H9 (cell line): ENCODE results near the gene RASAL1. TPM values are rescaled to one million over a fixed set of nuclear protein-coding genes. Genes with fewer than 3 reads are reported as not detected.

Source experiments
- DNase-seq: peaks from one replicate; pipeline ENCODE4 v3.0.0-alpha.2; 2017
- H2AFZ ChIP-seq: one replicate; pipeline ENCODE4 v1.6.1; 2013; ENCODE audit warnings: mild to moderate bottlenecking, low read length, control low read depth, moderate library complexity
- H2AK5ac ChIP-seq: 2 replicates; pipeline ENCODE4 v1.6.1; 2013; ENCODE audit warnings: low read length, control low read depth, mixed read lengths; ENCODE audit not compliant: insufficient read length
- H2BK120ac ChIP-seq: one replicate; pipeline ENCODE4 v1.6.1; 2013; ENCODE audit warnings: low read depth, mild to moderate bottlenecking, low read length, control low read depth, inconsistent platforms; ENCODE audit not compliant: poor library complexity, severe bottlenecking
- H2BK12ac ChIP-seq: 2 replicates; pipeline ENCODE4 v1.6.1; 2013; ENCODE audit warnings: low read length, control low read depth, mixed read lengths, low read depth; ENCODE audit not compliant: insufficient read length
- H2BK15ac ChIP-seq: 2 replicates; pipeline ENCODE4 v1.6.1; 2013; ENCODE audit warnings: low read depth, low read length, control low read depth
- H2BK20ac ChIP-seq: one replicate; pipeline ENCODE4 v1.6.1; 2013; ENCODE audit warnings: low read depth, mild to moderate bottlenecking, low read length, control low read depth, inconsistent platforms; ENCODE audit not compliant: poor library complexity, severe bottlenecking
- H2BK5ac ChIP-seq: 2 replicates; pipeline ENCODE4 v1.6.1; 2013; ENCODE audit warnings: low read length, control low read depth, mixed read lengths; ENCODE audit not compliant: insufficient read length
- H3K14ac ChIP-seq: 2 replicates; pipeline ENCODE4 v1.6.1; 2013; ENCODE audit warnings: low read length, control low read depth; ENCODE audit not compliant: insufficient read depth
- H3K18ac ChIP-seq: 2 replicates; pipeline ENCODE4 v1.6.1; 2013; ENCODE audit warnings: low read depth, mild to moderate bottlenecking, mixed read lengths, low read length, control low read depth; ENCODE audit not compliant: insufficient read length
- H3K23ac ChIP-seq: 2 replicates; pipeline ENCODE4 v1.6.1; 2013; ENCODE audit warnings: low read length, control low read depth, mixed read lengths, low read depth; ENCODE audit not compliant: insufficient read length
- H3K23me2 ChIP-seq: 2 replicates; pipeline ENCODE4 v1.6.1; 2013; ENCODE audit warnings: low read depth, mild to moderate bottlenecking, mixed read lengths, low read length, control low read depth; ENCODE audit not compliant: insufficient read length, poor library complexity, severe bottlenecking
- H3K27ac ChIP-seq: 2 replicates; pipeline ENCODE4 v1.5.1; 2013; ENCODE audit warnings: low read length, control low read depth, mixed read lengths, low read depth; ENCODE audit not compliant: insufficient read length
- H3K27me3 ChIP-seq: 2 replicates; pipeline ENCODE4 v1.6.1; 2013; ENCODE audit warnings: low read length, control low read depth, inconsistent platforms; ENCODE audit not compliant: insufficient read depth
- H3K4ac ChIP-seq: 2 replicates; pipeline ENCODE4 v1.6.1; 2013; ENCODE audit warnings: low read depth, mild to moderate bottlenecking, control low read depth, inconsistent platforms, low read length, moderate library complexity
- H3K4me1 ChIP-seq: 2 replicates; pipeline ENCODE4 v1.6.1; 2013; ENCODE audit warnings: low read length, control low read depth, inconsistent platforms; ENCODE audit not compliant: insufficient read depth
- H3K4me2 ChIP-seq: 2 replicates; pipeline ENCODE4 v1.6.1; 2013; ENCODE audit warnings: low read length, control low read depth, mixed read lengths; ENCODE audit not compliant: insufficient read length, insufficient read depth
- H3K56ac ChIP-seq: 2 replicates; pipeline ENCODE4 v1.6.1; 2013; ENCODE audit warnings: low read depth, mild to moderate bottlenecking, mixed read lengths, low read length, control low read depth; ENCODE audit not compliant: insufficient read length
- H3K79me1 ChIP-seq: 2 replicates; pipeline ENCODE4 v1.6.1; 2013; ENCODE audit warnings: low read depth, mild to moderate bottlenecking, moderate library complexity, low read length, control low read depth, inconsistent platforms; ENCODE audit not compliant: insufficient read depth, poor library complexity, severe bottlenecking
- H3K79me2 ChIP-seq: 2 replicates; pipeline ENCODE4 v1.6.1; 2013; ENCODE audit warnings: low read length, control low read depth, inconsistent platforms; ENCODE audit not compliant: insufficient read depth
- H3K9ac ChIP-seq: 2 replicates; pipeline ENCODE4 v1.6.1; 2013; ENCODE audit warnings: low read length, control low read depth, mixed read lengths; ENCODE audit not compliant: insufficient read length; ENCODE audit errors: extremely low read depth
- H3K9me3 ChIP-seq: one replicate; pipeline ENCODE4 v1.6.1; 2013; ENCODE audit warnings: low read depth, low read length, inconsistent platforms; ENCODE audit not compliant: control insufficient read depth
- H3T11ph ChIP-seq: one replicate; pipeline ENCODE4 v1.6.1; 2013; ENCODE audit warnings: mild to moderate bottlenecking, low read length, control low read depth, inconsistent platforms
- H4K20me1 ChIP-seq: one replicate; pipeline ENCODE4 v1.6.1; 2013; ENCODE audit not compliant: control insufficient read depth, insufficient read length, insufficient read depth
- H4K5ac ChIP-seq: 2 replicates; pipeline ENCODE4 v1.6.1; 2013; ENCODE audit warnings: low read depth, mild to moderate bottlenecking, mixed read lengths, low read length, control low read depth; ENCODE audit not compliant: insufficient read length
- H4K8ac ChIP-seq: replicated peaks from 2 replicates; pipeline ENCODE4 v1.6.1; 2013; ENCODE audit warnings: low read length, control low read depth, mixed read lengths, low read depth; ENCODE audit not compliant: insufficient read length
- H4K91ac ChIP-seq: 2 replicates; pipeline ENCODE4 v1.6.1; 2013; ENCODE audit warnings: low read depth, mild to moderate bottlenecking, moderate library complexity, mixed read lengths, low read length, control low read depth; ENCODE audit not compliant: insufficient read length
- H3K27ac Mint-ChIP-seq, 3 experiments: 2 replicates in 2 of 3; 3 replicates in 1 of 3; pipeline ENCODE4 v1.8.0; 2020 to 2021; ENCODE audit warnings: mixed read lengths in 3 of 3, mild to moderate bottlenecking in 1 of 3, moderate library complexity in 1 of 3
- H3K27me3 Mint-ChIP-seq: 2 replicates; pipeline ENCODE4 v1.8.0; 2021; ENCODE audit warnings: low read depth, mild to moderate bottlenecking, moderate library complexity, mixed read lengths
- H3K36me3 Mint-ChIP-seq, 3 experiments: 2 replicates in 2 of 3; 3 replicates in 1 of 3; pipeline ENCODE4 v1.8.0; 2020 to 2021; ENCODE audit warnings: low read depth in 3 of 3, mixed read lengths in 3 of 3; ENCODE audit not compliant: insufficient read depth in 1 of 3
- H3K4me1 Mint-ChIP-seq, 2 experiments: 2 replicates each; pipeline ENCODE4 v1.8.0; 2020; ENCODE audit warnings: mixed read lengths in 2 of 2
- H3K4me3 Mint-ChIP-seq, 2 experiments: 2 replicates in 1 of 2; 3 replicates in 1 of 2; pipeline ENCODE4 v1.8.0; 2020 to 2021; ENCODE audit warnings: mild to moderate bottlenecking in 2 of 2, mixed read lengths in 2 of 2, moderate library complexity in 1 of 2
- H3K9me3 Mint-ChIP-seq, 2 experiments: 2 replicates in 1 of 2; 3 replicates in 1 of 2; pipeline ENCODE4 v1.8.0; 2020; ENCODE audit warnings: mild to moderate bottlenecking in 2 of 2, mixed read lengths in 2 of 2, moderate library complexity in 1 of 2
- CTCF ChIP-seq: fragments of 200-600 bp; sonication (generic); conservative IDR thresholded peaks from 3 replicates; pipeline ENCODE4 v1.8.0; 2021; ENCODE audit warnings: antibody characterized with exemption, mild to moderate bottlenecking
- WGBS: extraction: QIAGEN DNeasy Blood & Tissue Kit; methylation state at CpG from one replicate; pipeline ENCODE4 v1.1.7; 2013; ENCODE audit warnings: missing lambda C conversion rate, low lambda C conversion rate, mixed read lengths; ENCODE audit not compliant: insufficient read length; ENCODE audit errors: extremely low coverage; 5-methylcytosine and 5-hydroxymethylcytosine counted together
- total RNA-seq: library from RNA; stranded (reverse); gene quantifications from 2 replicates; pipeline ENCODE4 v1.2.1, GENCODE V29; 2021

Gene RASAL1
- total RNA-seq, 1 experiment from 2014 or later = 2.3 TPM

- no peaks in the 10 kb centered on the region for H3K23me2 ChIP-seq
- no peak overlapping the region for H4K5ac ChIP-seq
- no peaks in the 10 kb centered on the region for H3K4me1 Mint-ChIP-seq
- no peaks in the 10 kb centered on the region for H3K79me1 ChIP-seq
- no peak overlapping the region for H3K56ac ChIP-seq
- no peak overlapping the region for H3K18ac ChIP-seq
- no peak overlapping the region for H2BK5ac ChIP-seq
- H3K27ac Mint-ChIP-seq = peak overlapping the region in 1 of 3 experiments; percentile 88; a peak in 2 of 7 replicates
- no peak overlapping the region for H2BK15ac ChIP-seq
- no peak overlapping the region for H3K4me3 Mint-ChIP-seq
- no peak overlapping the region for H2BK20ac ChIP-seq
- no peak overlapping the region for H2BK120ac ChIP-seq
- H3K27ac ChIP-seq = no peak overlapping the region
- no peak overlapping the region for H3T11ph ChIP-seq
- H4K20me1 ChIP-seq = no peaks in the 10 kb centered on the region
- H3K9ac ChIP-seq = no peak overlapping the region
- peaks cover 71 to 91% (median 90%) of the 10 kb centered on the region in 3 experiments; a peak in 6 of 7 replicates for H3K36me3 Mint-ChIP-seq
- H3K27me3 Mint-ChIP-seq = no peaks in the 10 kb centered on the region
- no peak overlapping the region for H3K23ac ChIP-seq
- TF ChIP-seq CTCF = peak; percentile 99
- no peak overlapping the region for H2AFZ ChIP-seq
- no CpG with 5 or more reads among the region's 32 CpGs for WGBS
- H3K4me2 ChIP-seq = no peak overlapping the region
- no peaks in the 10 kb centered on the region for H3K9me3 ChIP-seq
- H3K79me2 ChIP-seq = no peaks in the 10 kb centered on the region
- no peak overlapping the region for H4K91ac ChIP-seq
- no peak overlapping the region for H3K4ac ChIP-seq
- no peaks in the 10 kb centered on the region for H3K9me3 Mint-ChIP-seq
- no peak overlapping the region for H4K8ac ChIP-seq
- no peak overlapping the region for H2AK5ac ChIP-seq
- DNase-seq = peak; percentile 79
- no peak overlapping the region for H2BK12ac ChIP-seq
- no peaks in the 10 kb centered on the region for H3K27me3 ChIP-seq
- no peak overlapping the region for H3K14ac ChIP-seq
- H3K4me1 ChIP-seq = no peaks in the 10 kb centered on the region
These were observed 39.2 kb upstream of the RASAL1 start for GRCh38 chr12:113174461-113175384.
